NCI-H187 treated with DMSO at 0.1 percent for 48 hours (cell line): ENCODE results near the gene GRK2.

ENCODE experiments used
- DNase-seq: peaks from one replicate; lab custom pipeline; 2025; lab: John Stamatoyannopoulos, UW

The GRK2 gene

DNA sequence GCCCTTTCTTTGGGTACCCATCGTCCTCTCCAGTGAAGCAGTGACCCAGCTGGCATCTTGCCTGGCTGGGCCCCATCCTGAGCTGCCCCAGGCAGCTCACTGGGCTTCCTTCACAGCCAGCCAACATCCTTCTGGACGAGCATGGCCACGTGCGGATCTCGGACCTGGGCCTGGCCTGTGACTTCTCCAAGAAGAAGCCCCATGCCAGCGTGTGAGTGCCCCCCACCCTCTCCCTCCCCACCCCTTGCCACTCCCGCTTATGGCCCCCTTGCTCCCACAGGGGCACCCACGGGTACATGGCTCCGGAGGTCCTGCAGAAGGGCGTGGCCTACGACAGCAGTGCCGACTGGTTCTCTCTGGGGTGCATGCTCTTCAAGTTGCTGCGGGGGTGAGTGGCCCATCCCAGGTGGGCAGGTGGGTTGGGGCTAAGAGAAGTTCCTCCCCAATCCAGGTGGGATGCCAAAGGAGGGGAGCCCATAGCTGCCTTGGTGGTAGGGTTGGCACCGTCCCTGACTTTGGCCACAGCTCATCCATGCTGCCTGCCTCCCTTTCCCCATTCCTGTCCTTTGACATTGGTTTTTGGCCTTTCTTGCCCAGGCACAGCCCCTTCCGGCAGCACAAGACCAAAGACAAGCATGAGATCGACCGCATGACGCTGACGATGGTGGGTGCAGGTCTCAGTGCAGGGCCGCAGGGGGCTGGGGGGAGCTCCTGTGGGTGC, 16.0 kb downstream of the GRK2 start:
- DNase-seq: no peak

GRCh38 chr11:67282876-67283371, 16.7 kb downstream of the GRK2 start:
- DNase-seq: no peak

DNA sequence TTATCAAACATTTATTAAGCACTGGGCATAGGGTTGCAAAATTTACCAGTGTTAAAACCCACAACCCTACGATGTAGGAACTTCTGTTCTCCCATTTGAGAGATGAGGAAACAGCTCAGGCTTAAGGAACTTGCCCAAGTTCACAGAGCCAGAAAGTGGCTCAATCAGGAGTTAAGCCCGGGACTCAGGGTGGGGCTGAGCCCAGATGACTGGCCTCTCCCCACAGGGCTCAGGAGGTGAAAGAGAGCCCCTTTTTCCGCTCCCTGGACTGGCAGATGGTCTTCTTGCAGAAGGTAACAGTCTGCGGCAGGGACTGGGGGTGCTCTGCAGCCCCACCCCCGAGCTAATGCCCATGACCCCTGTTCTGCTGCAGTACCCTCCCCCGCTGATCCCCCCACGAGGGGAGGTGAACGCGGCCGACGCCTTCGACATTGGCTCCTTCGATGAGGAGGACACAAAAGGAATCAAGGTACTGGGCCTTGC, 17.2 kb downstream of the GRK2 start:
- DNase-seq: no peak

DNA sequence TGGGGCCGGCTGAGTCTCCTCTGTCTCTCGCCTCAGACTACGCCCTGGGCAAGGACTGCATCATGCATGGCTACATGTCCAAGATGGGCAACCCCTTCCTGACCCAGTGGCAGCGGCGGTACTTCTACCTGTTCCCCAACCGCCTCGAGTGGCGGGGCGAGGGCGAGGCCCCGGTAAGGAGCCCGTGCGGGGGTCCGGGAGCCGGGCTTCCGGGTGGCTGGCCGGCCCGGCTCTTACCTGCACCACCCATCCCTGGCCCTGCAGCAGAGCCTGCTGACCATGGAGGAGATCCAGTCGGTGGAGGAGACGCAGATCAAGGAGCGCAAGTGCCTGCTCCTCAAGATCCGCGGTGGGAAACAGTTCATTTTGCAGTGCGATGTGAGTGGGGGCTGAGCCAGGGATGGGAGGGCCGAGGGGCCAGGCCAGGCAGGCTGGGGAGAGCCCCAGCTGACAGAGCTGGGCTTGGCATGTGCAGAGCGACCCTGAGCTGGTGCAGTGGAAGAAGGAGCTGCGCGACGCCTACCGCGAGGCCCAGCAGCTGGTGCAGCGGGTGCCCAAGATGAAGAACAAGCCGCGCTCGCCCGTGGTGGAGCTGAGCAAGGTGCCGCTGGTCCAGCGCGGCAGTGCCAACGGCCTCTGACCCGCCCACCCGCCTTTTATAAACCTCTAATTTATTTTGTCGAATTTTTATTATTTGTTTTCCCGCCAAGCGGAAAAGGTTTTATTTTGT, 18.7 kb downstream of the GRK2 start:
- no peak for DNase-seq

DNA sequence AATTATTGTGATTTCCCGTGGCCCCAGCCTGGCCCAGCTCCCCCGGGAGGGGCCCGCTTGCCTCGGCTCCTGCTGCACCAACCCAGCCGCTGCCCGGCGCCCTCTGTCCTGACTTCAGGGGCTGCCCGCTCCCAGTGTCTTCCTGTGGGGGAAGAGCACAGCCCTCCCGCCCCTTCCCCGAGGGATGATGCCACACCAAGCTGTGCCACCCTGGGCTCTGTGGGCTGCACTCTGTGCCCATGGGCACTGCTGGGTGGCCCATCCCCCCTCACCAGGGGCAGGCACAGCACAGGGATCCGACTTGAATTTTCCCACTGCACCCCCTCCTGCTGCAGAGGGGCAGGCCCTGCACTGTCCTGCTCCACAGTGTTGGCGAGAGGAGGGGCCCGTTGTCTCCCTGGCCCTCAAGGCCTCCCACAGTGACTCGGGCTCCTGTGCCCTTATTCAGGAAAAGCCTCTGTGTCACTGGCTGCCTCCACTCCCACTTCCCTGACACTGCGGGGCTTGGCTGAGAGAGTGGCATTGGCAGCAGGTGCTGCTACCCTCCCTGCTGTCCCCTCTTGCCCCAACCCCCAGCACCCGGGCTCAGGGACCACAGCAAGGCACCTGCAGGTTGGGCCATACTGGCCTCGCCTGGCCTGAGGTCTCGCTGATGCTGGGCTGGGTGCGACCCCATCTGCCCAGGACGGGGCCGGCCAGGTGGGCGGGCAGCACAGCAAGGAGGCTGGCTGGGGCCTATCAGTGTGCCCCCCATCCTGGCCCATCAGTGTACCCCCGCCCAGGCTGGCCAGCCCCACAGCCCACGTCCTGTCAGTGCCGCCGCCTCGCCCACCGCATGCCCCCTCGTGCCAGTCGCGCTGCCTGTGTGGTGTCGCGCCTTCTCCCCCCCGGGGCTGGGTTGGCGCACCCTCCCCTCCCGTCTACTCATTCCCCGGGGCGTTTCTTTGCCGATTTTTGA, 19.5 kb downstream of the GRK2 start:
- DNase-seq: no peak

GRCh38 chr11:67286621-67287333, 20.5 kb downstream of the GRK2 start:
- DNase-seq: no peak

DNA sequence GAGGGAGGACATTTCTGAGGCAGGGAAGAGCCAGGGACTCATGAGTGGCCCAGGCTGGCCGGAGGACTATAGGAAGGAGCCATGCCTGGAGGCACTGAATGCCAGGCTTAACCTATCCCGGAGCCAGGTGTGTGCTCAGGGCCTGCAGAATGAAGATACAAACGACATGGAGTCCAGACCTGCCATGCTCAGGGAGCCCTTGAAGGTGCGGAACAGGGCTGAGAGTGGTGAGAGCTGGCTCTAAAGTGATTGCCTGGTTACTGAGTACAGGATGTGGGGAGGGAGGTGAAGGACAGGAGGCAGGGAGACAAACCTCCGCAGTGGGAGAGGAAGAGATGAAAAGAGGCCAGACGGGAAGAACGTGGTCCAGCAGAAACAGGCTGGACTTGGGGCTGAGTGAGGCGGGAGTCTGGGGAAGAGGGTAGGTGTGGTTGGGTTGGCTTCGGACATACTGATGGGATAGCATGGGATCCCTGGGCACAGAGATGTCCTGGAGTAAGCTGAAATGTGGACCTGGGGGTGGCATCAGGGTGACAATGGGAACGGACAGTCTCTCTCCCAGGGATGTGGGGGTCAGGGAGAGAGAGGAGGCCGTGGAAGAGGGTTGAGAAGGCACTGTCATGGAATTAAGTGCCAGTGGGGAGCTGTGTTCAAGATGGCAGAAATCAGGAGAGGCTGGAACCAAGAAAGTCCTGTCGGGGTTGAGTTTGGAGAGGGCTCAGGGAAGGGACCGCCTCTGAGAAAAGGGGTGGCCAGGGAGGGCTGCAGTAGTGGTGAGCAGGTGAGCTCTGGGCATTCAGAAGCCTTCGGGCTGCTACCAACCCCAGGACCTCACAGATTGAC, 21.3 kb downstream of the GRK2 start:
- no peak for DNase-seq

DNA sequence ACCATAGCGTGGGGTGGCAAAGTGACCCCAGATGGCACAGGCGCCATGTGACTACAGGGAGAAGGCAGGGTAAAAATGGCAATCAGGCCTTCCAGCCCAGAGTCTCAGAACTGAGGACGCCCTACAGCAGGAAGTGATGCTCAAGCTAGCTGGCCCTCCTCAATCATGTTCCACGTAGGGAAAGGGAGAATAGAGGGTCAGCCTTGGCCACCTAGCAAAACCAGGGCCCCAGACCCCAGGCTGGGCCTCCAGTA, 21.9 kb downstream of the GRK2 start:
- no peak for DNase-seq

GRCh38 chr11:67288452-67289225, 22.4 kb downstream of the GRK2 start:
- DNase-seq: no peak

DNA sequence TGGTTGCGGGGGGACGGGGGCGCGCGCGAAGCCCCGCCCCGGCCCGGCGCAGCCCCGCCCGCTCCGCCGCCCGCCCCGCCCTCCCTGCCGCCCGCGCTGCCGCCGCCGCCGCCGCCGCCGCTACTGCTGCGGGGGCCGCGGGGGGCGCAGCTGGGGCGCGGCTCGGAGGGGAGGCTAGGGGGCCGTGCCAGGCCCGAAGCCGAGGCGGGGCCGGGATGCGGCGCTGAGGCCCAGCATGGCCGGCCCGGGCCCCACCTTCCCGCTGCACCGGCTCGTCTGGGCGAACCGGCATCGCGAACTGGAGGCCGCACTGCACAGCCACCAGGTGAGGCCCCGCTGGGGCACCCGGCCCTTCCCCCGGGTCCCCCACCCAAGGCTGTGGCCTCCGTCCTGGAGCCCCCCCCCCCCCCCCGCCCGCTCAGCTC, 23.0 kb downstream of the GRK2 start, which contains the start of gene ANKRD13D:
Gene ANKRD13D (plus strand): TSS at position 78 of the 425 bp plus-strand sequence. CDS start 158 bp downstream, at position 236.
- no peak for DNase-seq

- DNase-seq: no peak
Measured at GRCh38 chr11:67289651-67290479, 23.6 kb downstream of the GRK2 start.

DNA sequence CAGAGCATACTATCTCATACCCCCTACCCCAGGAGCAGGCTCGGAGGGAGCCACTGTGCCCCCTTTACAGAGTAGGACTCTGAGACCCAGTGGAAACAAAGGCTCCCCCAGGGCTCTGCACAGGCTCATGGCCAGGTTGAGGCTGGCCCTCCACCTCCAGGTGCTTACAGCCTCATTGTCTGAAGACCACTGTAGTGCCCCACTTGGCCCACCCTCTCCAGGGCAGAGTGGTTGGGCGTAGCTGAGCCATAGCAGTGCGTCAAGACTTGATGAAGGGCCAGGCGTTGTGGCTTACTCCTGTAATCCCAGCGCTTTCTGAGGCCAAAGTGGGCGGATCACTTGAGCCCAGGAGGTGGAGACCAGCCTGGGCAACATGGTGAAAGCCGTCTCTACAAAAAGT, 24.5 kb downstream of the GRK2 start:
- no peak for DNase-seq

- DNase-seq: no peak
Measured at GRCh38 chr11:67291481-67292381, 25.5 kb downstream of the GRK2 start.

GRCh38 chr11:67292671-67293070, 26.4 kb downstream of the GRK2 start:
- no peak for DNase-seq

GRCh38 chr11:67293090-67293489, 26.8 kb downstream of the GRK2 start:
- no peak for DNase-seq

GRCh38 chr11:67295846-67296245, 29.6 kb downstream of the GRK2 start:
- no peak for DNase-seq

DNA sequence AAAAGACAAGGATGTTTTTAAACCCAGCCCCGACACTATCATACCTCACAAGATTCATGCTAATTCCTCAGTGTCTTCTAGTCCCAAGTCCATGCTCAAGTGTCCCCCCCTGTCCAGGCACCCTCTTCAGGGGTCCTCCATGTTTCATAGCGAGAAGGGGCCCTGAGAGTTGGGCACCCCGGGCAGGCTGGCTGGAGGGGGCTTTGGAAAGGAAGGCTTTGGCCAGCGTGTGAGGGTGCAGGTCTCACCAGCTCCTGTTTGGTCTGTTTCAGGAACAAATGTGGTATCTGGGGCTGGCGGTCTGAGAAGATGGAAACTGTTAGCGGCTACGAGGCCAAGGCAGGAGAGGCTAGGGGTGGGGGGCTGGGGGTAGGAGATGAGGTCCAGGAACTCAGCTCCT, 32.5 kb downstream of the GRK2 start:
- DNase-seq: no peak
